OCI-LY7 (cell line): ENCODE measurements around the gene FHIT. TPM values are rescaled to one million over a fixed set of nuclear protein-coding genes. Genes with fewer than 3 reads are reported as not detected.

Experiments
- BruUV-seq: library from RNA; stranded (reverse); fragments of 400-500 nt; replicated peaks from 2 replicates; lab custom pipeline; 2021; lab: Mats Ljungman, UMichigan
- CTCF ChIA-PET: fragments of 300-600 bp; sonication (Branson Sonifier 250); formaldehyde crosslinking; loops from one replicate; lab custom pipeline; 2022; ENCODE audit warnings: antibody characterized with exemption; ENCODE audit not compliant: unreplicated experiment; lab: Charles Lee
- POLR2A ChIA-PET: fragments of 300-600 bp; sonication (Branson Sonifier 250); formaldehyde crosslinking; loops from one replicate; lab custom pipeline; 2022; ENCODE audit warnings: antibody characterized with exemption; lab: Charles Lee
- DNase-seq: peaks from one replicate; pipeline ENCODE4 v3.0.0-alpha.2; 2015; ENCODE audit warnings: low spot score
- H2AFZ ChIP-seq: fragments of 200-600 bp; sonication (generic), shearing (Covaris generic); 2 replicates; pipeline ENCODE4 v1.6.1; 2014; ENCODE audit warnings: mild to moderate bottlenecking, antibody characterized with exemption, low read length, moderate library complexity
- H3K27ac ChIP-seq: fragments of 200-600 bp; sonication (generic); 2 replicates; pipeline ENCODE4 v1.5.1; 2014; ENCODE audit warnings: mixed run types, low read depth, mild to moderate bottlenecking, moderate library complexity, low read length, inconsistent platforms; ENCODE audit not compliant: poor library complexity, severe bottlenecking
- H3K36me3 ChIP-seq: fragments of 200-600 bp; sonication (generic); 2 replicates; pipeline ENCODE4 v1.6.1; 2014; ENCODE audit warnings: mild to moderate bottlenecking, antibody characterized with exemption, low read length, moderate library complexity, mixed read lengths; ENCODE audit not compliant: insufficient read depth
- H3K4me1 ChIP-seq: fragments of 200-600 bp; sonication (generic); 2 replicates; pipeline ENCODE4 v1.5.1; 2014; ENCODE audit warnings: mild to moderate bottlenecking, low read length; ENCODE audit not compliant: insufficient read depth, poor library complexity, severe bottlenecking
- H3K4me2 ChIP-seq: fragments of 200-600 bp; sonication (generic); 2 replicates; pipeline ENCODE4 v1.6.1; 2014; ENCODE audit warnings: mild to moderate bottlenecking, low read length
- H3K4me3 ChIP-seq: fragments of 200-600 bp; sonication (generic); 2 replicates; pipeline ENCODE4 v1.5.1; 2014; ENCODE audit warnings: mild to moderate bottlenecking, low read depth, low read length; ENCODE audit not compliant: poor library complexity, severe bottlenecking
- H3K79me2 ChIP-seq: fragments of 200-600 bp; sonication (generic); 2 replicates; pipeline ENCODE4 v1.6.1; 2016; ENCODE audit warnings: low read depth, mild to moderate bottlenecking, low read length, moderate library complexity, mixed read lengths; ENCODE audit not compliant: insufficient read depth
- H3K9me2 ChIP-seq: fragments of 200-600 bp; sonication (generic); 2 replicates; pipeline ENCODE4 v1.6.1; 2016; ENCODE audit warnings: mild to moderate bottlenecking, low read length, mixed read lengths; ENCODE audit not compliant: insufficient read depth
- H3K9me3 ChIP-seq: fragments of 200-600 bp; sonication (generic); 2 replicates; pipeline ENCODE4 v1.6.1; 2014; ENCODE audit warnings: mild to moderate bottlenecking, mixed run types, low read length, mixed read lengths
- H4K20me1 ChIP-seq: fragments of 200-600 bp; sonication (generic); 2 replicates; pipeline ENCODE4 v1.6.1; 2014; ENCODE audit warnings: mild to moderate bottlenecking, antibody characterized with exemption, low read length, moderate library complexity, mixed read lengths; ENCODE audit not compliant: insufficient read depth
- CTCF ChIP-seq: fragments of 200-600 bp; sonication (generic); conservative IDR thresholded peaks from 2 replicates; pipeline ENCODE4 v1.5.1; 2014; ENCODE audit warnings: mild to moderate bottlenecking, antibody characterized with exemption, low read length, moderate library complexity, mixed read lengths
- EZH2phosphoT487 ChIP-seq: fragments of 200-600 bp; sonication (generic); IDR thresholded peaks from 2 replicates; pipeline ENCODE4 v1.6.1; 2018; ENCODE audit warnings: low read depth, borderline replicate concordance, mild to moderate bottlenecking, mixed run types, antibody characterized with exemption, low read length, moderate library complexity, mixed read lengths
- intact Hi-C: fragments of 100-400 bp; cut with micrococcal nuclease; formaldehyde crosslinking; loops from one replicate; pipeline ENCODE4 v1.10.0; 2022; ENCODE audit not compliant: unreplicated experiment
- total RNA-seq, 2 experiments: library from RNA; depleted of rRNA in 1 of 2; stranded (reverse); fragments of >200 nt in 1 of 2; shearing (Covaris generic) in 1 of 2; gene quantifications; 2 replicates each; pipeline ENCODE4 v1.2.3, GENCODE V29; 2014 to 2022

FHIT gene
- total RNA-seq, 2 experiments from 2014 or later: 5.0 to 10.9 TPM

DNA sequence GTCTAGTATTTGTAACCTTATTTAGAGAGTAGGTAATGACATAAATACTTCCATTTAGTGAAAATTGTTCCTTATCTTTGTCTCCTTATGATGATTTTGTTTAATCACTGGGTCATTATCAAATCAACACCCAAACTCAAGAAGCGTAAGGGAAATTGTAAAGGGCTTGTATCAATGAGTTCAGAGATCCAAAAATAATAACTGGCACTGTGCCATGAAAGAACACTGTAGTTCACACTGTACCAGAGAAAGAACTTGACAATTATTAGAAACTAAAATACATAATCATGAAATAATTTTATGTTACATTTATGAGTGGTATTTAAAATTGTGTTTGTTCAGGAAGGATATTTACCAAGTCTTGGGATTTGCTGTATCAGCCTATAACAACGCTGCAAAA lies 895.4 kb downstream of the FHIT start:
- no peak overlapping the region for H3K4me2 ChIP-seq
- intact Hi-C loops: no loop called here
- no peak overlapping the region for H3K27ac ChIP-seq
- no peaks in the 10 kb centered on the region for H3K9me2 ChIP-seq
- TF ChIP-seq CTCF: no peak
- no peak for TF ChIP-seq EZH2phosphoT487
- ChIA-PET POLR2A (interaction anchor here (1.2 kb wide), 1 partner anchor 306 kb away, joined by 5 read pairs; no protein-coding TSS in a partner anchor), CTCF (no interaction called here)
- no peaks in the 10 kb centered on the region for H3K9me3 ChIP-seq
- no peaks in the 10 kb centered on the region for H3K36me3 ChIP-seq
- H3K4me1 ChIP-seq: no peaks in the 10 kb centered on the region
- H2AFZ ChIP-seq: no peak overlapping the region
- no peak overlapping the region for H3K4me3 ChIP-seq
- no peaks in the 10 kb centered on the region for H4K20me1 ChIP-seq
- BruUV-seq: no TSS peak
- no peaks in the 10 kb centered on the region for H3K79me2 ChIP-seq
- no peak for DNase-seq

GRCh38 chr3:60351481-60351880 lies 899.8 kb downstream of the FHIT start:
- H3K27ac ChIP-seq: no peak overlapping the region
- intact Hi-C loops: no loop called here
- no peak for TF ChIP-seq CTCF
- no peak for TF ChIP-seq EZH2phosphoT487
- no peak for DNase-seq
- H2AFZ ChIP-seq: no peak overlapping the region
- H3K4me2 ChIP-seq: no peak overlapping the region
- H3K9me2 ChIP-seq: no peaks in the 10 kb centered on the region
- ChIA-PET POLR2A (interaction anchor here (1.4 kb wide), 1 partner anchor 11 kb away, joined by 4 read pairs; no protein-coding TSS in a partner anchor), CTCF (no interaction called here)
- no TSS peak for BruUV-seq
- no peaks in the 10 kb centered on the region for H3K9me3 ChIP-seq
- no peaks in the 10 kb centered on the region for H3K4me1 ChIP-seq
- no peaks in the 10 kb centered on the region for H3K79me2 ChIP-seq
- no peak overlapping the region for H3K4me3 ChIP-seq
- H3K36me3 ChIP-seq: no peaks in the 10 kb centered on the region
- no peaks in the 10 kb centered on the region for H4K20me1 ChIP-seq

DNA sequence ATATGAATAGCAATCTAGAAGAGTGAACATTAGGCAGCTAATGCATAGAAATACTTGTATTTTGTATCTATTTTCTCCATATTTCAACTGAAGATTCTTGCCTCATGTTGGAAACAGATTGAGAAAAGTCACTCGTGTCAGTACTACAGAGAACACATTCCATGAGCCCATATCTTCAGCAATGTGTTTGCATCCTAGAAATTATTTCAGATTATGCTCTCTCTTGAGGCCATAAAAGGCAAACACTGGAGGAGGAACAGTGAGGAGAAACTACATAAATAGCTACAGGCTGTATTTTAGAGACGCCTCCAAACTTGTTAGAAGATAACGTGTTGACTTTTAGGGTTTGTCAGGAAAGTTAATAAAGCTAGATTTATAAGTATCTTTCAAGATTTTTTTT lies 906.9 kb downstream of the FHIT start:
- CTCF ChIA-PET: no interaction called here
- POLR2A ChIA-PET: no interaction called here

More for the DNA sequence above, 906.9 kb downstream of the FHIT start:
- BruUV-seq: no TSS peak
- Histone ChIP-seq H3K9me3 (no peaks in the 10 kb centered on the region), H3K36me3 (no peaks in the 10 kb centered on the region), H4K20me1 (no peaks in the 10 kb centered on the region), H2AFZ (no peak overlapping the region), H3K79me2 (no peaks in the 10 kb centered on the region), H3K27ac (no peak overlapping the region), H3K9me2 (no peaks in the 10 kb centered on the region), H3K4me2 (no peak overlapping the region), H3K4me3 (no peak overlapping the region), H3K4me1 (no peaks in the 10 kb centered on the region)
- TF ChIP-seq EZH2phosphoT487: no peak
- TF ChIP-seq CTCF: no peak
- intact Hi-C loops: no loop called here
- DNase-seq: no peak
